HepG2 (cell line): ENCODE results near the gene NUDT9. TPM values are rescaled to one million over a fixed set of nuclear protein-coding genes. Genes with fewer than 3 reads are reported as not detected.

Source experiments
- AFF4 ChIP-seq: sonication (generic); formaldehyde crosslinking; IDR thresholded peaks from 2 replicates; pipeline ENCODE4 v1.4.0; 2020; ENCODE audit warnings: missing genetic modification reagents
- BATF2 ChIP-seq: sonication (generic); formaldehyde crosslinking; IDR thresholded peaks from 2 replicates; pipeline ENCODE4 v1.8.0; 2022; ENCODE audit warnings: mild to moderate bottlenecking, missing genetic modification reagents, moderate library complexity
- CEBPB ChIP-seq: IDR thresholded peaks from 2 replicates; pipeline ENCODE4 v1.6.1; 2011; ENCODE audit warnings: low read depth, low read length, improper control_type of control experiment, borderline replicate concordance
- DDIT3 ChIP-seq: sonication (generic); formaldehyde crosslinking; IDR thresholded peaks from 2 replicates; pipeline ENCODE4 v1.4.0; 2020; ENCODE audit warnings: mild to moderate bottlenecking, missing genetic modification reagents
- GLMP ChIP-seq: sonication (generic); formaldehyde crosslinking; IDR thresholded peaks from 2 replicates; pipeline ENCODE4 v1.9.0; 2021; ENCODE audit warnings: missing genetic modification reagents, mild to moderate bottlenecking, borderline replicate concordance
- HHEX ChIP-seq: IDR thresholded peaks from 2 replicates; pipeline ENCODE4 v1.6.1; 2016; ENCODE audit warnings: control low read depth
- MAFF ChIP-seq: IDR thresholded peaks from 2 replicates; pipeline ENCODE4 v1.6.1; 2011; ENCODE audit warnings: low read depth, low read length, improper control_type of control experiment
- NCOA2 ChIP-seq: sonication (generic); formaldehyde crosslinking; IDR thresholded peaks from 2 replicates; pipeline ENCODE4 v1.8.0; 2022; ENCODE audit warnings: inconsistent platforms
- NFE2L2 ChIP-seq: fragments of 150-350 bp; IDR thresholded peaks from 2 replicates; pipeline ENCODE4 v1.6.1; 2014; ENCODE audit warnings: low read length
- NR2F2 ChIP-seq: IDR thresholded peaks from 2 replicates; pipeline ENCODE4 v1.6.1; 2012; ENCODE audit warnings: low read depth, inconsistent platforms, borderline replicate concordance
- RFX5 ChIP-seq: IDR thresholded peaks from 2 replicates; pipeline ENCODE4 v1.6.1; 2011; ENCODE audit warnings: low read depth, low read length, improper control_type of control experiment
- SAP130 ChIP-seq: IDR thresholded peaks from 2 replicates; pipeline ENCODE4 v1.6.1; 2016; ENCODE audit warnings: low read depth
- SIX1 ChIP-seq: sonication (generic); formaldehyde crosslinking; IDR thresholded peaks from 2 replicates; pipeline ENCODE4 v1.4.0; 2020; ENCODE audit warnings: missing genetic modification reagents, borderline replicate concordance
- TBX3 ChIP-seq: fragments of 450-650 bp; IDR thresholded peaks from 2 replicates; pipeline ENCODE4 v1.6.1; 2017; ENCODE audit warnings: antibody characterized with exemption, mild to moderate bottlenecking, inconsistent platforms, borderline replicate concordance
- TGIF2 ChIP-seq: IDR thresholded peaks from 2 replicates; pipeline ENCODE4 v1.6.1; 2016; ENCODE audit warnings: control low read depth, missing compliant biosample characterization
- ZKSCAN5 ChIP-seq: sonication (generic); formaldehyde crosslinking; IDR thresholded peaks from 2 replicates; pipeline ENCODE4 v1.5.1; 2020; ENCODE audit warnings: mild to moderate bottlenecking, missing genetic modification reagents
- ZNF10 ChIP-seq: sonication (generic); formaldehyde crosslinking; IDR thresholded peaks from 2 replicates; pipeline ENCODE4 v1.4.0; 2020; ENCODE audit warnings: mild to moderate bottlenecking, low read depth, missing genetic modification reagents, borderline replicate concordance
- ZNF24 ChIP-seq: fragments of 450-650 bp; IDR thresholded peaks from 2 replicates; pipeline ENCODE4 v1.6.1; 2017; ENCODE audit warnings: antibody characterized with exemption, mild to moderate bottlenecking
- ZNF274 ChIP-seq: sonication (generic); formaldehyde crosslinking; IDR thresholded peaks from 2 replicates; pipeline ENCODE4 v1.5.1; 2020; ENCODE audit warnings: mild to moderate bottlenecking, missing genetic modification reagents
- ZNF333 ChIP-seq: sonication (generic); formaldehyde crosslinking; IDR thresholded peaks from 2 replicates; pipeline ENCODE4 v1.4.0; 2020; ENCODE audit warnings: mild to moderate bottlenecking, missing genetic modification reagents, borderline replicate concordance
- ZNF343 ChIP-seq: sonication (generic); formaldehyde crosslinking; IDR thresholded peaks from 2 replicates; pipeline ENCODE4 v1.4.0; 2020; ENCODE audit warnings: mild to moderate bottlenecking, missing genetic modification reagents
- ZNF639 ChIP-seq: conservative IDR thresholded peaks from 2 replicates; pipeline ENCODE4 v1.6.1; 2018; ENCODE audit warnings: missing genetic modification reagents
- ZNF747 ChIP-seq: sonication (generic); formaldehyde crosslinking; IDR thresholded peaks from 2 replicates; pipeline ENCODE4 v1.8.1; 2023; ENCODE audit warnings: missing genetic modification reagents, mild to moderate bottlenecking, borderline replicate concordance
- ZNF83 ChIP-seq: sonication (generic); formaldehyde crosslinking; IDR thresholded peaks from 2 replicates; pipeline ENCODE4 v1.4.0; 2020; ENCODE audit warnings: missing genetic modification reagents, mild to moderate bottlenecking, borderline replicate concordance
- ZNF878 ChIP-seq: sonication (generic); formaldehyde crosslinking; IDR thresholded peaks from 2 replicates; pipeline ENCODE4 v1.8.1; 2023; ENCODE audit warnings: mild to moderate bottlenecking, missing genetic modification reagents, moderate library complexity
- ZSCAN22 ChIP-seq: sonication (generic); formaldehyde crosslinking; IDR thresholded peaks from 2 replicates; pipeline ENCODE4 v1.4.0; 2020; ENCODE audit warnings: mild to moderate bottlenecking, missing genetic modification reagents
- ZSCAN9 ChIP-seq: IDR thresholded peaks from 2 replicates; pipeline ENCODE4 v1.6.1; 2016; ENCODE audit warnings: borderline replicate concordance
- polyA plus RNA-seq, 8 experiments: library from polyadenylated mRNA; depleted of rRNA in 3 of 8; stranded (reverse) in 7 of 8; unstranded in 1 of 8; fragments of >200 nt; fragmentation: Illumina TruSeq in 4 of 8; extraction: Trizol in 4 of 8; gene quantifications; 2 replicates each; pipeline versions ENCODE4 v1.2.1 to v1.2.3, GENCODE V29; 2011 to 2016; ENCODE audit warnings: low read depth in 4 of 8, missing spikeins in 1 of 8, mixed read lengths in 1 of 8; ENCODE audit not compliant: insufficient read depth in 1 of 8
- total RNA-seq, 5 experiments: library from RNA; depleted of rRNA; stranded (reverse); fragments of >200 nt; fragmentation: Illumina TruSeq; extraction: Trizol; gene quantifications; 2 replicates each; pipeline ENCODE4 v1.2.3, GENCODE V29; 2016; ENCODE audit warnings: low read depth in 1 of 5

The NUDT9 gene
- total and polyA plus RNA-seq, 2 of the 13 experiments (the other 11 are each of a cell fraction or from before 2014, with no cell fraction given), result 10.4 to 12.3 TPM

- no peak for TF ChIP-seq DDIT3 (CRISPR knock-in tag)
- TF ChIP-seq ZSCAN9 (CRISPR knock-in tag), result no peak
- TF ChIP-seq ZKSCAN5, result no peak
- TF ChIP-seq ZNF274 (CRISPR knock-in tag), result no peak
- TF ChIP-seq NR2F2, result peak; percentile 61
- TF ChIP-seq ZNF343 (CRISPR knock-in tag), result no peak
- TF ChIP-seq RFX5, result no peak
- TF ChIP-seq ZNF747, result no peak
- TF ChIP-seq HHEX (CRISPR knock-in tag), result no peak
- TF ChIP-seq ZNF83 (CRISPR knock-in tag), result no peak
- no peak for TF ChIP-seq AFF4 (CRISPR knock-in tag)
- no peak for TF ChIP-seq ZNF24
- no peak for TF ChIP-seq ZNF639 (CRISPR knock-in tag)
- TF ChIP-seq TGIF2 (CRISPR knock-in tag), result no peak
- TF ChIP-seq ZNF333, result no peak
- TF ChIP-seq NFE2L2, result no peak
- no peak for TF ChIP-seq ZNF878
- TF ChIP-seq NCOA2 (CRISPR knock-in tag), result no peak
- no peak for TF ChIP-seq ZNF10 (CRISPR knock-in tag)
- 0 out of 2 replicates have a peak, but pooled peaks have one; percentile 37 for TF ChIP-seq TBX3
- peak; percentile 51 for TF ChIP-seq SAP130
- no peak for TF ChIP-seq SIX1 (CRISPR knock-in tag)
- no peak for TF ChIP-seq CEBPB
- TF ChIP-seq GLMP (CRISPR knock-in tag), result no peak
- TF ChIP-seq BATF2 (CRISPR knock-in tag), result no peak
- no peak for TF ChIP-seq ZSCAN22 (CRISPR knock-in tag)
- no peak for TF ChIP-seq MAFF
These were observed 5.4 kb upstream of the NUDT9 start (continued) for GRCh38 chr4:87416965-87417364.
